BE2C (cell line): Measurements from ENCODE around the gene MYADML2.

Source experiments
- DNase-seq: peaks from one replicate; pipeline ENCODE4 v3.0.0-alpha.2; 2020
- H3K27me3 ChIP-seq: fragments of 250-450 bp; sonication (Bioruptor Pico); 2 replicates; pipeline ENCODE4 v1.5.1; 2020; ENCODE audit warnings: mild to moderate bottlenecking
- H3K36me3 ChIP-seq: fragments of 250-450 bp; sonication (Bioruptor Pico); 2 replicates; pipeline ENCODE4 v1.5.1; 2020; ENCODE audit warnings: mild to moderate bottlenecking
- H3K4me1 ChIP-seq: fragments of 250-450 bp; sonication (Bioruptor Pico); 2 replicates; pipeline ENCODE4 v1.5.1; 2020
- H3K4me3 ChIP-seq: 2 replicates; pipeline ENCODE4 v1.5.1; 2011; ENCODE audit warnings: low read depth, low read length
- H3K9me3 ChIP-seq: fragments of 250-450 bp; sonication (Bioruptor Pico); 2 replicates; pipeline ENCODE4 v1.5.1; 2020
- TF ChIP-seq, protein P1 (sequence below): IDR thresholded peaks from 2 replicates; pipeline ENCODE4 v1.5.1; 2012; ENCODE audit warnings: mild to moderate bottlenecking, low read depth, low read length

MYADML2 gene

DNA sequence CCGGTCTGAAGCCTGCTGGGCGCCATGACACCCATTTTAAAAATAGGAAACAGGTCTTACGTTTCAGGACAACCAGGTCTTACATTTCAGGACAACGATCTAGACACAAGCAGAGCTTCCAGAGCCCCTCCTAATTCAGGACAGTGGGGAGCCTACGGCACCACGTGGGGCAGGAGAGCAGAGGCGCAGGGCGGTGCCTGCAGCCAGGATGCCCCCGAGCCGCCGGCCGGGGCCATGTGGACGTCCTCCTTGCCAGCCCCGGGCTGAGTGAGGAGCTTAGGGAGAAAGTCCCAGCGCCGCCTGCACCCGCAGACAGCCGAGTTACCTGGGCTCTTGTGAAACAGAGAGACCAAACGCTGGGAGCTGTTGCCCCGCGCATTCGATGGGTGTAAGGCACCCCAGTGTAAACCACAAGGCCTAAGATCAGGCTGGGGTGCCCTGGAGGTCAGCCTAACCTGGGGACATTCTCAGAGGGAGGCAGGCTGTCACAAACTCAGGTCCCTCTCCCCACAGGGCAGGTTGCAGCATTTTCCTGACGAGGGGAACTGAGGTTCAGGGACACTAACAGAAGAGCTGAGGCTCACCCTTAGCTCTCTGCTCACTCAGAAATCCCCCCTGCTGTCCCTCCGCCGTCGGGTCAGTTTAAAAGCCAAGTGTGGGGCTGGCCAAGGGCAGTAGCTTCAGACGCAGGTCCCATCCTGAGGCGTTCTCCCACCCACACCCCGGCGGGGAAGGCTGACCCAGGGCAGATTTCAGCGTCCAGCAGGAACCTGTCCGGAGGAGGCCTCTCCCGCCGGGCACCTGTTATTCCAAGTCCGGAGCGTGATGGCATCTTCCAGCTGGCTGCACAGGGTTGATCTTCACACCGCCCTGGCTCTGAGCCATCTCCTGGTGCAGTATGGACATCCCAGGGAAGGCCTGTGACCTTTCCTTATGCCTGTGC lies 15.7 kb upstream of the MYADML2 start:
- Histone ChIP-seq H3K36me3 (no peaks in the 10 kb centered on the region), H3K9me3 (no peaks in the 10 kb centered on the region), H3K4me1 (peaks cover 16% of the 10 kb centered on the region), H3K27me3 (peaks cover 22% of the 10 kb centered on the region), H3K4me3 (no peak overlapping the region)
- no peak for DNase-seq
- TF ChIP-seq, protein P1, sequence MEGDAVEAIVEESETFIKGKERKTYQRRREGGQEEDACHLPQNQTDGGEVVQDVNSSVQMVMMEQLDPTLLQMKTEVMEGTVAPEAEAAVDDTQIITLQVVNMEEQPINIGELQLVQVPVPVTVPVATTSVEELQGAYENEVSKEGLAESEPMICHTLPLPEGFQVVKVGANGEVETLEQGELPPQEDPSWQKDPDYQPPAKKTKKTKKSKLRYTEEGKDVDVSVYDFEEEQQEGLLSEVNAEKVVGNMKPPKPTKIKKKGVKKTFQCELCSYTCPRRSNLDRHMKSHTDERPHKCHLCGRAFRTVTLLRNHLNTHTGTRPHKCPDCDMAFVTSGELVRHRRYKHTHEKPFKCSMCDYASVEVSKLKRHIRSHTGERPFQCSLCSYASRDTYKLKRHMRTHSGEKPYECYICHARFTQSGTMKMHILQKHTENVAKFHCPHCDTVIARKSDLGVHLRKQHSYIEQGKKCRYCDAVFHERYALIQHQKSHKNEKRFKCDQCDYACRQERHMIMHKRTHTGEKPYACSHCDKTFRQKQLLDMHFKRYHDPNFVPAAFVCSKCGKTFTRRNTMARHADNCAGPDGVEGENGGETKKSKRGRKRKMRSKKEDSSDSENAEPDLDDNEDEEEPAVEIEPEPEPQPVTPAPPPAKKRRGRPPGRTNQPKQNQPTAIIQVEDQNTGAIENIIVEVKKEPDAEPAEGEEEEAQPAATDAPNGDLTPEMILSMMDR, result no peak

DNA sequence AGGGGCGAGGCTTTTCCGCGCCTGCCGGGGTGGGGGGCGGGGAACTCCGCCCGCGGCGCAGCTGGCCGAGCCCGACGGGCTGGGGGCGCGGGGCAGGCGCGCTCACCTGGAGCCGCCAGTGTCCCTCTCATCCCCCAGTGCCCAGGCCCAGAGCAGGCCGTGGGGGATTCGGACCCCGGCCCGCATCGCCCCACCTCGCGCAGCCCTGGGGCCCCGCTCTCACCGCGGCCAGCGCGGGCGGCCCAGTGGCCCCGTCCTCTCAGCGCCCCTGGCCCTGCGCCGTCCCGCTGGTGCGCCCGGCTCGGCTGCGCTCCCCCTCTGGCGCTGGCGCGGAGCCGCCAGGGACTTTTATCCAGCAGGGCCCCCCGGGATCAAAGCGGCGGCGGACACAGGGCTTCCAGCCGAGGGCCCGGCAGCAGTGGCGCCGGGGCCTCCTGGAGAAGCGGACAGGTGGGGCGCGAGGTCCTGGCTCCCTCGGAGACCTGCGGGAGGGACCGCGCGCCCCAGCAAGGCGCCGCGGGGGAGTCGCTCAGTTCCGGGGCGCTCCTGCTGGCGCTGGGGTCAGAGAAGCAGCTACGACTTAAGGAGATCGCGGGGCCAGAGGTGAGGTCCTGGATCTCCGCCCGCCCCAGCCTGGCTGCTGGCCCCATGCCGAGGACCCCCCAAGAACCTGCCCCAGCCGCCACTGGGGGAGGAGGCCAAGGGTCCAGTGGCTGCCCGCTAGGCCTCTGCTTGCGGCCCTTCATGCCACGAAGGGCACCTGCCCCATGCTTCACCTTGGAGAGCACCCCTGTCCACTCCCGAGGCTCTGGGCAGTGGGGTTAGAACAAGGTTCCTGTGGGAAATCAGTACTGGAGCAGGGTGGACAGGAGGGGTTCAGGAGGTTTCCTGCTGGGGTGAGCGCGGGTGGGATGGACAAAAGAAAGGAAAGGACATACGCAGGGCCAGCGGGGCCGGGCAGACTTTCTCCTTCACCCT lies 14.8 kb upstream of the MYADML2 start:
- no peak for DNase-seq
- H3K4me1 ChIP-seq, result peaks cover 12% of the 10 kb centered on the region
- H3K9me3 ChIP-seq, result no peaks in the 10 kb centered on the region
- H3K4me3 ChIP-seq, result no peak overlapping the region
- peaks cover 22% of the 10 kb centered on the region for H3K27me3 ChIP-seq
- TF ChIP-seq, protein P1, result no peak
- H3K36me3 ChIP-seq, result no peaks in the 10 kb centered on the region

- Histone ChIP-seq H3K4me1 (peaks cover 9% of the 10 kb centered on the region), H3K27me3 (peaks cover 22% of the 10 kb centered on the region), H3K9me3 (no peaks in the 10 kb centered on the region), H3K36me3 (no peaks in the 10 kb centered on the region), H3K4me3 (peak within 1 kb of the TSS; percentile 19)
- DNase-seq, result peak; percentile 53
- TF ChIP-seq, protein P1, result no peak; the same call in 1 of the 2 replicates
Measured at GRCh38 chr17:81961087-81961511, 14.1 kb upstream of the MYADML2 start, which contains the start of gene NOTUM. NOTUM (minus strand) TSS chr17:81961187; CDS start chr17:81960909, 278 bp downstream.

- peaks cover 7% of the 10 kb centered on the region for H3K4me1 ChIP-seq
- peak overlapping the region; percentile 19 for H3K4me3 ChIP-seq
- no peaks in the 10 kb centered on the region for H3K9me3 ChIP-seq
- H3K27me3 ChIP-seq, result peaks cover 22% of the 10 kb centered on the region
- H3K36me3 ChIP-seq, result no peaks in the 10 kb centered on the region
- TF ChIP-seq, protein P1, result no peak
- DNase-seq, result no peak
Measured at GRCh38 chr17:81960130-81960958, 13.3 kb upstream of the MYADML2 start.

- Histone ChIP-seq H3K4me1 (peaks cover 7% of the 10 kb centered on the region), H3K27me3 (peaks cover 22% of the 10 kb centered on the region), H3K4me3 (peak overlapping the region; percentile 49), H3K9me3 (no peaks in the 10 kb centered on the region), H3K36me3 (no peaks in the 10 kb centered on the region)
- TF ChIP-seq, protein P1, result peak; percentile 42
- DNase-seq, result peak; percentile 82
Measured at GRCh38 chr17:81959362-81960129, 12.5 kb upstream of the MYADML2 start.
